ENCODE results near the gene SLCO1B1. TPM values are rescaled to one million over a fixed set of nuclear protein-coding genes. Genes with fewer than 3 reads are reported as not detected.

Gene SLCO1B1
- total and polyA plus RNA-seq, 2 donors (not counting 3 experiments of a cell fraction or from before 2014, with no cell fraction given) = not detected

DNA sequence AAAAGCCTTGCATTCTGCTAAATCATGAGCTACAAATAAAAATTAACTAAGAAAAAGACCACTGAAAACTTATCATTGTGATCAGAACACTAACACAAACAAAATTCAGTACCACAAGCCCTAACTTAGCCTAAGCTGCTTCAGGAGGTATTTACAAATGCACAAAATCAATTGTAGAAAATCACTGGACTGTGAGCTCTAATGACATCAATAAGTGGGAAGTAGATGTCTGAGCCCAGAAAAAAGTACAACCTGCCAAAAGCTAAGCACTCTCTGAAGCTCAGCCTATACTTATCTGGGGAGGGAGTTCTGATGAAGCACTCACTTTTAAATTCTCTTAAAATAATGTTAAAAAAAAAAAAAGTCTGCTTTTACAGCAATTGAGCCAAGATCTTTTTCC lies 92.9 kb downstream of the SLCO1B1 start:
- intact Hi-C loops (cut with micrococcal nuclease) (no loop called here), dilution Hi-C loops (cut with MboI; ENCODE audit: extremely low pct_ligation_motif_present, low sequenced_read_pairs) (no loop called here)
- no peak for FAIRE-seq
- ChIA-PET CTCF (no interaction called here), POLR2A (no interaction called here)
- Histone ChIP-seq H3K27ac (ENCODE audit: insufficient read depth, low read depth, low read length) (no peak overlapping the region), H4K20me1 (replicated peaks; ENCODE audit: control insufficient read depth, extremely low read depth, insufficient read depth, low read length) (no peaks in the 10 kb centered on the region), H3K4me2 (ENCODE audit: insufficient read depth, low read length) (no peak overlapping the region), H2AFZ (ENCODE audit: low read depth, low read length) (no peak overlapping the region), H3K9ac (replicated peaks; ENCODE audit: extremely low read depth, insufficient read depth, low read length) (no peak overlapping the region), H3K4me3 (replicated peaks in 1 of 3; ENCODE audit: insufficient read depth in 1 of 3, low read depth in 1 of 3, low read length in 3 of 3) (no peak overlapping the region), H3K79me2 (ENCODE audit: control insufficient read depth, insufficient read depth, low read length) (no peaks in the 10 kb centered on the region), H3K9me1 (replicated peaks; ENCODE audit: control insufficient read depth, extremely low read depth, insufficient read depth, low read length) (no peaks in the 10 kb centered on the region), H3K4me1 (ENCODE audit: control insufficient read depth, extremely low read depth, insufficient read depth, low read length) (no peaks in the 10 kb centered on the region), H3K36me3 (ENCODE audit: control insufficient read depth in 2 of 2, extremely low read depth in 1 of 2, insufficient read depth in 2 of 2, low read length in 2 of 2) (no peaks in the 10 kb centered on the region), H3K27me3 (ENCODE audit: control insufficient read depth in 2 of 2, insufficient read depth in 2 of 2, low read length in 2 of 2) (no peaks in the 10 kb centered on the region), H3K9me3 (replicated peaks; ENCODE audit: control insufficient read depth, insufficient read depth, low read length) (no peaks in the 10 kb centered on the region)
- BruUV-seq (replicated peaks) = no TSS peak
- DNase-seq (ENCODE audit: low read depth, low spot score) = no peak
- TF ChIP-seq MYC (IDR thresholded peaks at IDR 0.05; ENCODE audit: low read depth, low read length) = no peak
- TF ChIP-seq, protein P1, sequence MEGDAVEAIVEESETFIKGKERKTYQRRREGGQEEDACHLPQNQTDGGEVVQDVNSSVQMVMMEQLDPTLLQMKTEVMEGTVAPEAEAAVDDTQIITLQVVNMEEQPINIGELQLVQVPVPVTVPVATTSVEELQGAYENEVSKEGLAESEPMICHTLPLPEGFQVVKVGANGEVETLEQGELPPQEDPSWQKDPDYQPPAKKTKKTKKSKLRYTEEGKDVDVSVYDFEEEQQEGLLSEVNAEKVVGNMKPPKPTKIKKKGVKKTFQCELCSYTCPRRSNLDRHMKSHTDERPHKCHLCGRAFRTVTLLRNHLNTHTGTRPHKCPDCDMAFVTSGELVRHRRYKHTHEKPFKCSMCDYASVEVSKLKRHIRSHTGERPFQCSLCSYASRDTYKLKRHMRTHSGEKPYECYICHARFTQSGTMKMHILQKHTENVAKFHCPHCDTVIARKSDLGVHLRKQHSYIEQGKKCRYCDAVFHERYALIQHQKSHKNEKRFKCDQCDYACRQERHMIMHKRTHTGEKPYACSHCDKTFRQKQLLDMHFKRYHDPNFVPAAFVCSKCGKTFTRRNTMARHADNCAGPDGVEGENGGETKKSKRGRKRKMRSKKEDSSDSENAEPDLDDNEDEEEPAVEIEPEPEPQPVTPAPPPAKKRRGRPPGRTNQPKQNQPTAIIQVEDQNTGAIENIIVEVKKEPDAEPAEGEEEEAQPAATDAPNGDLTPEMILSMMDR (IDR thresholded peaks at IDR 0.05; ENCODE audit: extremely low read depth in 1 of 2, insufficient read depth in 1 of 2, low read depth in 1 of 2, low read length in 2 of 2) = no peak
- no peak for TF ChIP-seq JUN (IDR thresholded peaks at IDR 0.05; ENCODE audit: borderline replicate concordance, insufficient read depth, insufficient read length, low read depth)
- TF ChIP-seq EZH2 (IDR thresholded peaks at IDR 0.05; ENCODE audit: borderline replicate concordance, low read depth, low read length, severe bottlenecking) = no peak
- no peak for TF ChIP-seq POLR2A (IDR thresholded peaks at IDR 0.05; ENCODE audit: low read depth, low read length)
- no peak for TF ChIP-seq GATA2 (IDR thresholded peaks at IDR 0.05; ENCODE audit: insufficient read depth, insufficient read length, low read depth, low read length)
- TF ChIP-seq, protein P2, sequence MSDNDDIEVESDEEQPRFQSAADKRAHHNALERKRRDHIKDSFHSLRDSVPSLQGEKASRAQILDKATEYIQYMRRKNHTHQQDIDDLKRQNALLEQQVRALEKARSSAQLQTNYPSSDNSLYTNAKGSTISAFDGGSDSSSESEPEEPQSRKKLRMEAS (IDR thresholded peaks at IDR 0.05; ENCODE audit: insufficient read depth, insufficient read length) = no peak
- TF ChIP-seq POLR2AphosphoS5 (IDR thresholded peaks at IDR 0.05; ENCODE audit: insufficient read depth, low read depth, low read length) = no peak
- TF ChIP-seq FOS (IDR thresholded peaks at IDR 0.05; ENCODE audit: borderline replicate concordance, insufficient read depth, low read length) = no peak
